IMR-90 (cell line): Measurements from ENCODE around the gene ELL. TPM values are rescaled to one million over a fixed set of nuclear protein-coding genes. Genes with fewer than 3 reads are reported as not detected.

Experiments used
- ATAC-seq: fragments of 200-7000 bp; cut with Tn5 transposase; 2 replicates; pipeline ENCODE4 v1.9.1; 2020; ENCODE audit warnings: low read depth, mild to moderate bottlenecking, moderate library complexity
- BruUV-seq: library from RNA; stranded (reverse); fragments of 400-500 nt; replicated peaks from 2 replicates; lab custom pipeline; 2021; lab: Mats Ljungman, UMichigan
- CTCF ChIA-PET: fragments of 300-600 bp; formaldehyde crosslinking; extraction: SDS; loops from one replicate; lab custom pipeline; 2021; ENCODE audit warnings: antibody characterized with exemption; lab: Yijun Ruan, JAX
- POLR2A ChIA-PET: fragments of 300-600 bp; sonication (Branson Sonifier 250); formaldehyde crosslinking; loops from one replicate; lab custom pipeline; 2022; ENCODE audit warnings: antibody characterized with exemption; ENCODE audit not compliant: unreplicated experiment; lab: Charles Lee
- DNase-seq: peaks from one replicate; pipeline ENCODE4 v3.0.0; 2013
- H2AFZ ChIP-seq: replicated peaks from 2 replicates; pipeline ENCODE3; 2013; ENCODE audit warnings: low read length, mild to moderate bottlenecking; ENCODE audit not compliant: poor library complexity
- H2AK5ac ChIP-seq: 2 replicates; pipeline ENCODE4 v1.6.1; 2013; ENCODE audit warnings: low read depth, low read length, inconsistent platforms
- H2AK9ac ChIP-seq: replicated peaks from 2 replicates; pipeline ENCODE3; 2013; ENCODE audit warnings: mild to moderate bottlenecking, low read depth, low read length, moderate library complexity; ENCODE audit not compliant: poor library complexity
- H2BK120ac ChIP-seq: 2 replicates; pipeline ENCODE4 v1.6.1; 2013; ENCODE audit warnings: low read depth, low read length, inconsistent platforms
- H2BK15ac ChIP-seq: 3 replicates; pipeline ENCODE4 v1.6.1; 2013; ENCODE audit warnings: low read depth, low read length, inconsistent platforms
- H2BK20ac ChIP-seq: 2 replicates; pipeline ENCODE4 v1.6.1; 2013; ENCODE audit warnings: low read depth, mild to moderate bottlenecking, inconsistent platforms, low read length, moderate library complexity
- H2BK5ac ChIP-seq: 2 replicates; pipeline ENCODE4 v1.6.1; 2013; ENCODE audit warnings: mild to moderate bottlenecking, low read depth, low read length, inconsistent platforms; ENCODE audit not compliant: poor library complexity, severe bottlenecking
- H3K14ac ChIP-seq: replicated peaks from 2 replicates; pipeline ENCODE4 v1.6.1; 2013; ENCODE audit warnings: low read depth, low read length, inconsistent platforms
- H3K18ac ChIP-seq: 2 replicates; pipeline ENCODE4 v1.6.1; 2013; ENCODE audit warnings: low read depth, low read length, control low read depth
- H3K23ac ChIP-seq: 2 replicates; pipeline ENCODE4 v1.6.1; 2013; ENCODE audit warnings: low read depth, low read length, inconsistent platforms
- H3K27ac ChIP-seq: 2 replicates; pipeline ENCODE4 v1.5.1; 2013; ENCODE audit warnings: mild to moderate bottlenecking, control low read depth, low read length; ENCODE audit not compliant: insufficient read depth
- H3K27me3 ChIP-seq: 2 replicates; pipeline ENCODE4 v1.6.1; 2013; ENCODE audit warnings: low read length; ENCODE audit not compliant: control insufficient read depth, insufficient read depth
- H3K36me3 ChIP-seq: 2 replicates; pipeline ENCODE4 v1.6.1; 2013; ENCODE audit warnings: low read length, mixed read lengths; ENCODE audit not compliant: control insufficient read depth, insufficient read depth
- H3K4ac ChIP-seq: 2 replicates; pipeline ENCODE4 v1.6.1; 2013; ENCODE audit warnings: low read depth, low read length, inconsistent platforms
- H3K4me1 ChIP-seq: 2 replicates; pipeline ENCODE4 v1.6.1; 2013; ENCODE audit warnings: low read length, mixed read lengths; ENCODE audit not compliant: control insufficient read depth, insufficient read depth
- H3K4me2 ChIP-seq: 2 replicates; pipeline ENCODE4 v1.6.1; 2013; ENCODE audit warnings: low read depth, mild to moderate bottlenecking, control low read depth, low read length, moderate library complexity
- H3K4me3 ChIP-seq: 2 replicates; pipeline ENCODE4 v1.5.1; 2013; ENCODE audit warnings: low read depth, mild to moderate bottlenecking, control low read depth, low read length, moderate library complexity; ENCODE audit not compliant: insufficient read depth
- H3K56ac ChIP-seq: 2 replicates; pipeline ENCODE4 v1.6.1; 2013; ENCODE audit warnings: low read length, inconsistent platforms; ENCODE audit not compliant: insufficient read depth; ENCODE audit errors: extremely low read depth
- H3K79me1 ChIP-seq, 2 experiments: 2 replicates each; pipeline ENCODE4 v1.6.1; 2013; ENCODE audit warnings: low read length in 2 of 2, inconsistent platforms in 1 of 2, low read depth in 1 of 2
- H3K9ac ChIP-seq: 2 replicates; pipeline ENCODE4 v1.6.1; 2013; ENCODE audit warnings: low read depth, low read length, control low read depth
- H3K9me1 ChIP-seq: 2 replicates; pipeline ENCODE4 v1.6.1; 2013; ENCODE audit warnings: low read length, inconsistent platforms; ENCODE audit not compliant: insufficient read depth
- H3K9me3 ChIP-seq: 2 replicates; pipeline ENCODE4 v1.6.1; 2013; ENCODE audit warnings: low read length; ENCODE audit not compliant: control insufficient read depth, insufficient read depth
- H4K20me1 ChIP-seq: 2 replicates; pipeline ENCODE4 v1.6.1; 2013; ENCODE audit warnings: low read length, inconsistent platforms; ENCODE audit not compliant: insufficient read depth
- H4K5ac ChIP-seq: 2 replicates; pipeline ENCODE4 v1.6.1; 2013; ENCODE audit warnings: mild to moderate bottlenecking, low read depth, low read length, control low read depth
- H4K8ac ChIP-seq, 2 experiments: 2 replicates each; pipeline ENCODE4 v1.6.1; 2013; ENCODE audit warnings: low read depth in 2 of 2, low read length in 2 of 2, control low read depth in 1 of 2, inconsistent platforms in 1 of 2
- H4K91ac ChIP-seq: 2 replicates; pipeline ENCODE4 v1.6.1; 2013; ENCODE audit warnings: low read depth, low read length, inconsistent platforms; ENCODE audit not compliant: insufficient read depth
- CEBPB ChIP-seq: IDR thresholded peaks from 2 replicates; pipeline ENCODE4 v1.6.1; 2012; ENCODE audit warnings: low read depth, low read length, improper control_type of control experiment
- CHD1 ChIP-seq: IDR thresholded peaks from 2 replicates; pipeline ENCODE4 v1.6.1; 2012; ENCODE audit warnings: low read depth, low read length, improper control_type of control experiment
- FOS ChIP-seq: fragments of 150-350 bp; IDR thresholded peaks from 2 replicates; pipeline ENCODE4 v1.6.1; 2016; ENCODE audit warnings: low read depth, low read length
- MAFK ChIP-seq: IDR thresholded peaks from 2 replicates; pipeline ENCODE4 v1.6.1; 2012; ENCODE audit warnings: low read depth, low read length, improper control_type of control experiment
- MXI1 ChIP-seq: IDR thresholded peaks from 2 replicates; pipeline ENCODE4 v1.6.1; 2012; ENCODE audit warnings: low read depth, mild to moderate bottlenecking, low read length, moderate library complexity, borderline replicate concordance
- NFE2L2 ChIP-seq: fragments of 150-350 bp; IDR thresholded peaks from 2 replicates; pipeline ENCODE4 v1.6.1; 2016; ENCODE audit warnings: low read depth, mild to moderate bottlenecking, low read length
- POLR2A ChIP-seq: IDR thresholded peaks from 2 replicates; pipeline ENCODE4 v1.6.1; 2012; ENCODE audit warnings: mild to moderate bottlenecking, low read depth, low read length
- RAD21 ChIP-seq: IDR thresholded peaks from 2 replicates; pipeline ENCODE4 v1.6.1; 2012; ENCODE audit warnings: low read length, improper control_type of control experiment
- RCOR1 ChIP-seq: IDR thresholded peaks from 2 replicates; pipeline ENCODE4 v1.6.1; 2012; ENCODE audit warnings: mild to moderate bottlenecking, low read length, improper control_type of control experiment; ENCODE audit not compliant: insufficient replicate concordance
- RFX5 ChIP-seq: IDR thresholded peaks from 2 replicates; pipeline ENCODE4 v1.8.0; 2012; ENCODE audit warnings: low read depth, mild to moderate bottlenecking, low read length, moderate library complexity
- WGBS, 2 experiments: methylation state at CpG; one replicate each; pipeline versions ENCODE4 v1.1.5 to v1.1.7; 2013; ENCODE audit warnings: missing lambda C conversion rate in 2 of 2; ENCODE audit not compliant: insufficient read length in 1 of 2; ENCODE audit errors: extremely low coverage in 2 of 2; 5-methylcytosine and 5-hydroxymethylcytosine counted together
- dilution Hi-C: fragments of 300-500 bp; cut with HindIII; formaldehyde crosslinking; loops from one replicate; pipeline ENCODE4 v1.14.3; 2018; ENCODE audit warnings: low sequenced_read_pairs; ENCODE audit not compliant: unreplicated experiment
- in situ Hi-C: fragments of 300-500 bp; cut with MboI; formaldehyde crosslinking; loops from 3 replicates; pipeline ENCODE4 v1.14.3; 2019; ENCODE audit warnings: low sequenced_read_pairs, inconsistent platforms, mixed read lengths
- intact Hi-C: fragments of 100-400 bp; cut with micrococcal nuclease; formaldehyde crosslinking; loops from 2 replicates; pipeline ENCODE4 v1.10.0; 2022
- polyA plus RNA-seq, 3 experiments: library from polyadenylated mRNA; depleted of rRNA; stranded (reverse); fragments of >200 nt; gene quantifications; 2 replicates each; pipeline ENCODE4 v1.2.3, GENCODE V29; 2012; ENCODE audit warnings: low replicate concordance in 1 of 3
- total RNA-seq: library from RNA; depleted of rRNA; stranded (reverse); fragments of >200 nt; gene quantifications from 2 replicates; pipeline ENCODE4 v1.2.3, GENCODE V29; 2012

ELL gene
- total and polyA plus RNA-seq, 2 of the 4 experiments (the other 2 are of a cell fraction): 6.3 to 13.1 TPM

DNA sequence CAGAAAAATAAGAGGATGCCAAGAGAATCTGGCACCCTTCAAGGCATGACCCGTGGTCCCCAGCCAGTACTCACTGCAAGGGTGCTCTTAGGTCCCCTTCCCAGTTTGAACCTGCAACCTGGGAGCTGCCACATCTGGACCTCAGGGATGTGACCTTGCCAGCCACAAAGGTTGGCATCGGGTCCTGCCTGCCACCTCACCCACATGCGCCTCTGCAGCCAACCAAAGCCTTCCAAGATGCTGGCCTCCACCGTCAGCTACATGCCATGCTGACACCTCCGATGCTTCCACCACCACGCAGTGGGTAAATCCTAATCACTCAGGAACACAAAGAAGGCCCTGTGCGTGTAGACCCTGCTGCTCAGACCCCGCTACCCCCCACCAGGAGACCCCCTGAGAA, 35.1 kb downstream of the ELL start:
- POLR2A ChIA-PET: no interaction called here
- in situ Hi-C loops (no loop called here), intact Hi-C loops (no loop called here), dilution Hi-C loops (no loop called here)
- no peak for TF ChIP-seq CHD1
- no peak for TF ChIP-seq RAD21
- no peak for TF ChIP-seq MAFK
- TF ChIP-seq RFX5: no peak
- no peak for TF ChIP-seq MXI1
- TF ChIP-seq POLR2A: no peak
- no peak; the same call in 1 of the 2 replicates for TF ChIP-seq FOS
- no peak for TF ChIP-seq NFE2L2
- no peak for TF ChIP-seq RCOR1
- no peak for TF ChIP-seq CEBPB
- no peak overlapping the region; a peak in 2 of 4 replicates for H4K8ac ChIP-seq
- H3K9me3 ChIP-seq: no peaks in the 10 kb centered on the region
- no peak overlapping the region for H3K23ac ChIP-seq
- peaks cover 40% of the 10 kb centered on the region for H3K9me1 ChIP-seq
- BruUV-seq: no TSS peak
- no peak overlapping the region for H3K4me3 ChIP-seq
- no peak overlapping the region for H2BK120ac ChIP-seq
- peaks cover 87% of the 10 kb centered on the region for H4K20me1 ChIP-seq
- no peak overlapping the region for H3K27ac ChIP-seq
- peak overlapping the region; percentile 43; the same call in 1 of the 2 replicates for H3K14ac ChIP-seq
- ATAC-seq (no peak), DNase-seq (no peak)
- H3K56ac ChIP-seq: no peak overlapping the region
- H3K4me2 ChIP-seq: peak overlapping the region; percentile 43
- no peaks in the 10 kb centered on the region for H3K36me3 ChIP-seq
- H3K18ac ChIP-seq: no peak overlapping the region
- 100% methylated on average over 2 of the region's 8 CpGs; no CpG with 5 or more reads in 1 of the 2 experiments for WGBS, 2 experiments
- H3K9ac ChIP-seq: no peak overlapping the region
- H3K79me1 ChIP-seq: peaks cover 36 to 97% of the 10 kb centered on the region in 2 experiments
- H3K4me1 ChIP-seq: peaks cover 31% of the 10 kb centered on the region
- H4K5ac ChIP-seq: no peak overlapping the region
- H2BK20ac ChIP-seq: peak overlapping the region; percentile 11; the same call in 1 of the 2 replicates
- H2AK9ac ChIP-seq: peak overlapping the region; percentile 2
- no peaks in the 10 kb centered on the region for H3K27me3 ChIP-seq
- H2AK5ac ChIP-seq: peak overlapping the region; percentile 85
- no peak overlapping the region for H2BK15ac ChIP-seq
- H3K4ac ChIP-seq: peak overlapping the region; percentile 37; the same call in 1 of the 2 replicates
- H4K91ac ChIP-seq: no peak overlapping the region; the same call in 1 of the 2 replicates
- H2BK5ac ChIP-seq: no peak overlapping the region
- no peak overlapping the region for H2AFZ ChIP-seq
- CTCF ChIA-PET: no interaction called here
